Retinal pigment epithelial cell (primary cell): ENCODE data around the gene WNK1.
"Not testable (repeated sequence)": the region's sequence is repeated elsewhere in the genome, so short reads cannot be mapped to it uniquely, and the experiment has no call there.

Experiments used
- DNase-seq: peaks from one replicate; pipeline ENCODE4 v3.0.0-alpha.2; 2010; ENCODE audit warnings: low read depth
- H3K4me3 ChIP-seq: 2 replicates; pipeline ENCODE4 v1.5.1; 2011; ENCODE audit warnings: mild to moderate bottlenecking, low read length, control low read depth, moderate library complexity
- CTCF ChIP-seq: conservative IDR thresholded peaks from 2 replicates; pipeline ENCODE4 v1.5.1; 2011; ENCODE audit warnings: low read depth, low read length, control low read depth, inconsistent platforms

Gene WNK1

GRCh38 chr12:836952-837351 lies 84.6 kb downstream of the WNK1 start:
- no peak for TF ChIP-seq CTCF
- DNase-seq, result no peak
- no peak overlapping the region for H3K4me3 ChIP-seq

DNA sequence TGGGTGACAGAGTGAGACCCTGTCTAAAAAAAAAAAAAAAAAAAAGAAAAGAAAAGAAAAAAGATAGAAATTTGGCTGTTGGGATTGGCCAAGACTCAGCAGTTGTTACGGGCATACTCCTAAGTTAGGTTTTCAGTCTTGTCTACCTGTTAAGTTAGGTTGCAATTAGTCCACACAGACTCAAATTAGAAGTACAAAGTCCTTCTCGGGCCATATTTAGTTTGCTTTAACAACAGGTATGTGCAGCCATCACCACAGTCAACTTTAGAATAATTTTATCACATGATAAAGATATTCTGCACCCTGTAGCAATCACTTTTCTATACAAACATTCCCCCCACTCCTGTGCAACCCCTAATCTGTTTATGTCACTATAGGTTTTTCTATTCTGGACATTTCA lies 85.2 kb downstream of the WNK1 start:
- no peak for DNase-seq
- no peak for TF ChIP-seq CTCF
- no peak overlapping the region for H3K4me3 ChIP-seq

DNA sequence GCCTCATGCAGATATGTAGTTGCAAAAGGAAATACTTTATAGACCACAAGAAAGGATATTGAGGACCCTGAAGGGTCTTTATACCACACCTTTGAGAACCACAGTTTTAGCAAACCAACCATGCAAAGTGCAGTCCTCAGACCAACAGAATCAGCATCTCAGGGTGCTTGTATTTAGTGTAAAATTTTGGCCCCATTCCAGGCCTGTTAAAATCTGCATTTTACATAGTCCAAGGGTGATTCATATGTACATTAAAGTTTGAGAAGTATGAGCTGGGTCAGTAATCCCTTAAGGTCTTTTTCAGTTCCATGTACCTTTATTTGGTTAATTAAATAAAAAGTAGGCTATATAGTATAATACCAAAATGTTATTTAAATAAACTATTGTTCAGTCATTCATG lies 91.2 kb downstream of the WNK1 start:
- H3K4me3 ChIP-seq, result no peak overlapping the region
- peak; percentile 36 for DNase-seq
- TF ChIP-seq CTCF, result no peak

GRCh38 chr12:846421-846820 lies 94.0 kb downstream of the WNK1 start:
- no peak overlapping the region for H3K4me3 ChIP-seq
- no peak for DNase-seq
- no peak for TF ChIP-seq CTCF

GRCh38 chr12:848173-848865 lies 95.9 kb downstream of the WNK1 start:
- DNase-seq, result no peak
- H3K4me3 ChIP-seq, result no peak overlapping the region
- no peak for TF ChIP-seq CTCF

DNA sequence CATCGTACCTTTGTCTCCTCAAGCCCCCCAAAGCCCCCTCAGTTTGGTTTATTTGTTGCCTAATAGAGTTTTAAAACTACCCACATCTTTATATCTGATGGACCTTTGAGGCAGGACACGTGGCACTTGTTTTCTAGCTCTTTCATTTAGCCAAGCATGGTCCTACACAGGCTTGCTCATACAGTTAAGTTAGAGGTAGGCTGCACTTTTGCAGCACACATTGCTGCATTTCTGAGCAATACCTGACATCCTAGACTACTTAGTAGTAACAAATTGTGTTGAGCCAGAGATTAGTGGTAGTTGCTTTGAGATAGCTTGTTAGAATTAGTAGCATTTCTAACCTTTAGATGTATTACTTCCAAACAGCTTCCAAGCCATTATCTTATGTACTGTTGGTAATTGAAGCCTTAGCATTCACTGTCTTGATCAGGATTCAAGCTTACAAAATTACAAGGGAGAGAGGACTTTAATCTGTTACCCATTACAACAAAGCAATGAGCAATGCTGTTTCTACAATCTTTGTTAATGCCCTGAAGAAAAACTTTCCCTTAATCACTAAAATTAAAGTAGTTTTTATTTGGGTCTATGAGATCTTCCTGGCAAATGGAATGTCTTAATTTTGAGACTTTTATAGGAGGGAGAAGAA lies 96.6 kb downstream of the WNK1 start:
- no peak for DNase-seq
- no peak overlapping the region for H3K4me3 ChIP-seq
- TF ChIP-seq CTCF, result no peak

DNA sequence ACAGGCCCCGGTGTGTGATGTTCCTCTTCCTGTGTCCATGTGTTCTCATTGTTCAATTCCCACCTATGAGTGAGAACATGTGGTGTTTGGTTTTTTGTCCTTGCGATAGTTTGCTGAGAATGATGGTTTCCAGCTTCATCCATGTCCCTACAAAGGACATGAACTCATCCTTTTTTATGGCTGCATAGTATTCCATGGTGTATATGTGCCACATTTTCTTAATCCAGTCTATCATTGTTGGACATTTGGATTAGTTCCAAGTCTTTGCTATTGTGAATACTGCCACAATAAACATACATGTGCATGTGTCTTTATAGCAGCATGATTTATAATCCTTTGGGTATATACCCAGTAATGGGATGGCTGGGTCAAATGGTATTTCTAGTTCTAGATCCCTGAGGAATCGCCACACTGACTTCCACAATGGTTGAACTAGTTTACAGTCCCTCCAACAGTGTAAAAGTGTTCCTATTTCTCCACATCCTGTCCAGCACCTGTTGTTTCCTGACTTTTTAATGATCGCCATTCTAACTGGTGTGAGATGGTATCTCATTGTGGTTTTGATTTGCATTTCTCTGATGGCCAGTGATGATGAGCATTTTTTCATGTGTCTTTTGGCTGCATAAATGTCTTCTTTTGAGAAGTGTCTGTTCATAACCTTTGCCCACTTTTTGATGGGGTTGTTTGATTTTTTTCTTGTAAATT lies 97.5 kb downstream of the WNK1 start:
- DNase-seq, H3K4me3 ChIP-seq: not testable (repeated sequence)
